ENCODE results near the gene UNC13D. TPM values are rescaled to one million over a fixed set of nuclear protein-coding genes. Genes with fewer than 3 reads are reported as not detected.

UNC13D gene
- total and polyA plus RNA-seq, 2 experiments from 2014 or later: 10.8 to 14.8 TPM

DNA sequence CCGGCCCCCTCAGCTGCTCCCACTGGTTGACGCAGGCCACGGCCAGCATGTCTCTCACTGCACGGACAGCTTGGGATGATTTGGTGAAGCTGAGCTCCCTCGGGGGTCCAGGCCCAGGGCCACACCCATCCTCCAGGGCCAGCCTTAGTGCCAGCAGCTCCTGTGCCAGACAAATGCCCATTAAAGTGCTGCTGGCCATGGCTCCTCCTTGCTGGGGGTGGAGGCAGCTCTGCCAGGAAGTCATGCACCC is 31.7 kb upstream of the UNC13D start:
- Histone ChIP-seq H3K36me3 (no peaks in the 10 kb centered on the region), H3K4me3 (no peak overlapping the region), H3K27me3 (peaks cover 30% of the 10 kb centered on the region), H3K9me3 (ENCODE audit: low read depth) (no peaks in the 10 kb centered on the region), H3K4me1 (ENCODE audit: low read depth) (peaks cover 15% of the 10 kb centered on the region), H3K27ac (no peak overlapping the region)
- TF ChIP-seq, protein P1, sequence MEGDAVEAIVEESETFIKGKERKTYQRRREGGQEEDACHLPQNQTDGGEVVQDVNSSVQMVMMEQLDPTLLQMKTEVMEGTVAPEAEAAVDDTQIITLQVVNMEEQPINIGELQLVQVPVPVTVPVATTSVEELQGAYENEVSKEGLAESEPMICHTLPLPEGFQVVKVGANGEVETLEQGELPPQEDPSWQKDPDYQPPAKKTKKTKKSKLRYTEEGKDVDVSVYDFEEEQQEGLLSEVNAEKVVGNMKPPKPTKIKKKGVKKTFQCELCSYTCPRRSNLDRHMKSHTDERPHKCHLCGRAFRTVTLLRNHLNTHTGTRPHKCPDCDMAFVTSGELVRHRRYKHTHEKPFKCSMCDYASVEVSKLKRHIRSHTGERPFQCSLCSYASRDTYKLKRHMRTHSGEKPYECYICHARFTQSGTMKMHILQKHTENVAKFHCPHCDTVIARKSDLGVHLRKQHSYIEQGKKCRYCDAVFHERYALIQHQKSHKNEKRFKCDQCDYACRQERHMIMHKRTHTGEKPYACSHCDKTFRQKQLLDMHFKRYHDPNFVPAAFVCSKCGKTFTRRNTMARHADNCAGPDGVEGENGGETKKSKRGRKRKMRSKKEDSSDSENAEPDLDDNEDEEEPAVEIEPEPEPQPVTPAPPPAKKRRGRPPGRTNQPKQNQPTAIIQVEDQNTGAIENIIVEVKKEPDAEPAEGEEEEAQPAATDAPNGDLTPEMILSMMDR (IDR thresholded peaks at IDR 0.05; ENCODE audit: low read depth, low read length): no peak
- no peak for DNase-seq (ENCODE audit: low read depth in 1 of 2, low spot score in 1 of 2)

DNA sequence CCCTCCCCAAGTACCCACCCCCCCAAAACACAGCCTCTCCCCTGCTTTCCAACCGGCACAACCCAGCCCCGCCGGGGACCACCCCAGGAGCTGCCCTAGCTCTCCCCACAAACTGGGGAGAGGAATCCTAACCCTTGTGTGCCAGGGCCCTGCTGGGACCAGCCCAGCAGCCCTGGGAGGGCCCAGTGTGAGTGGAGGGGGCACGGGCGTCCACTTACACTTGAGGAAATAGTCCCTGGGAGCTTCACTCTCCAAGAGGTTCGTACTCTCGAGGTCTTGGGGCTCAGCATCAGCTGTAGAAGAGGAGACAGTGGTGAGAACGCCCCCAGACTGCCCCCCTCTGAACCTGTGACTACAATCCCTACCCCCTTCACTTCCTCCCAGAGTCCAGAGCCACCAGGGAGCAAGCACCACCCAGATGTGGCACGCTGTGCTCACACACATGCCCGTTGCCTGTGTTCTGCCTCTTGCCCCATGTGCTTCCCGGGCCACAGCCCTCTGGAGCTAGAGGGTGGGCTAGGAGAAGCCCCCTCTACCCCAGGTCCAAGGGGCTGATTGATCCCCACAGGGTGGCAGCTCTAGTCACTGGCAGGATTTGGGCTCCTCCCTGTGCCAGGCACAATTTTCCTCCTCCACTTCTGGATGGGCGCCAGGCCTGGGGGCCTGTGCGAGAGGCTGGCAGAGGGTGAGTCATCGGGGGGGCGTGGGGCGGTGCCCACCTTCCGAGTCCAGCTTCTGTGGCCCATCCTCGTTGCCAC is 31.2 kb upstream of the UNC13D start:
- Histone ChIP-seq H3K36me3 (no peaks in the 10 kb centered on the region), H3K4me3 (no peak overlapping the region), H3K27ac (no peak overlapping the region), H3K27me3 (peaks cover 30% of the 10 kb centered on the region), H3K9me3 (ENCODE audit: low read depth) (no peaks in the 10 kb centered on the region), H3K4me1 (ENCODE audit: low read depth) (peaks cover 15% of the 10 kb centered on the region)
- no peak for DNase-seq (ENCODE audit: low read depth in 1 of 2, low spot score in 1 of 2)
- TF ChIP-seq, protein P1 (IDR thresholded peaks at IDR 0.05; ENCODE audit: low read depth, low read length): no peak

GRCh38 chr17:75874323-75875181 is 30.3 kb upstream of the UNC13D start:
- no peak for DNase-seq (ENCODE audit: low read depth in 1 of 2, low spot score in 1 of 2)

GRCh38 chr17:75873587-75874322 is 29.6 kb upstream of the UNC13D start:
- DNase-seq (ENCODE audit: low read depth in 1 of 2, low spot score in 1 of 2): no peak
- peaks cover 15% of the 10 kb centered on the region for H3K4me1 ChIP-seq (ENCODE audit: low read depth)
- peak overlapping the region; percentile 85 for H3K27ac ChIP-seq

More at GRCh38 chr17:75874323-75875181, 30.3 kb upstream of the UNC13D start:
- peaks cover 15% of the 10 kb centered on the region for H3K4me1 ChIP-seq (ENCODE audit: low read depth)
- H3K36me3 ChIP-seq: no peaks in the 10 kb centered on the region
- TF ChIP-seq, protein P1 (IDR thresholded peaks at IDR 0.05; ENCODE audit: low read depth, low read length): no peak
- H3K27ac ChIP-seq: no peak overlapping the region
- no peaks in the 10 kb centered on the region for H3K9me3 ChIP-seq (ENCODE audit: low read depth)
- H3K4me3 ChIP-seq: no peak overlapping the region
- H3K27me3 ChIP-seq: peaks cover 30% of the 10 kb centered on the region

More at GRCh38 chr17:75873587-75874322, 29.6 kb upstream of the UNC13D start:
- no peak overlapping the region for H3K4me3 ChIP-seq
- no peaks in the 10 kb centered on the region for H3K36me3 ChIP-seq
- TF ChIP-seq, protein P1 (IDR thresholded peaks at IDR 0.05; ENCODE audit: low read depth, low read length): no peak
- H3K27me3 ChIP-seq: peaks cover 26% of the 10 kb centered on the region
- H3K9me3 ChIP-seq (ENCODE audit: low read depth): no peaks in the 10 kb centered on the region

All from cardiac muscle cell (in vitro differentiated cells and primary cell).